ENCODE measurements around the gene CREB3L4. TPM values are rescaled to one million over a fixed set of nuclear protein-coding genes. Genes with fewer than 3 reads are reported as not detected.

CREB3L4 gene
- total and polyA plus RNA-seq, 2 of the 13 experiments (the other 11 are each of a cell fraction or from before 2014, with no cell fraction given) = 9.9 to 18.7 TPM

GRCh38 chr1:153990468-153991150 is 22.9 kb downstream of the CREB3L4 start, which contains the start of gene RPS27 (continued):
- TF ChIP-seq, protein P1, sequence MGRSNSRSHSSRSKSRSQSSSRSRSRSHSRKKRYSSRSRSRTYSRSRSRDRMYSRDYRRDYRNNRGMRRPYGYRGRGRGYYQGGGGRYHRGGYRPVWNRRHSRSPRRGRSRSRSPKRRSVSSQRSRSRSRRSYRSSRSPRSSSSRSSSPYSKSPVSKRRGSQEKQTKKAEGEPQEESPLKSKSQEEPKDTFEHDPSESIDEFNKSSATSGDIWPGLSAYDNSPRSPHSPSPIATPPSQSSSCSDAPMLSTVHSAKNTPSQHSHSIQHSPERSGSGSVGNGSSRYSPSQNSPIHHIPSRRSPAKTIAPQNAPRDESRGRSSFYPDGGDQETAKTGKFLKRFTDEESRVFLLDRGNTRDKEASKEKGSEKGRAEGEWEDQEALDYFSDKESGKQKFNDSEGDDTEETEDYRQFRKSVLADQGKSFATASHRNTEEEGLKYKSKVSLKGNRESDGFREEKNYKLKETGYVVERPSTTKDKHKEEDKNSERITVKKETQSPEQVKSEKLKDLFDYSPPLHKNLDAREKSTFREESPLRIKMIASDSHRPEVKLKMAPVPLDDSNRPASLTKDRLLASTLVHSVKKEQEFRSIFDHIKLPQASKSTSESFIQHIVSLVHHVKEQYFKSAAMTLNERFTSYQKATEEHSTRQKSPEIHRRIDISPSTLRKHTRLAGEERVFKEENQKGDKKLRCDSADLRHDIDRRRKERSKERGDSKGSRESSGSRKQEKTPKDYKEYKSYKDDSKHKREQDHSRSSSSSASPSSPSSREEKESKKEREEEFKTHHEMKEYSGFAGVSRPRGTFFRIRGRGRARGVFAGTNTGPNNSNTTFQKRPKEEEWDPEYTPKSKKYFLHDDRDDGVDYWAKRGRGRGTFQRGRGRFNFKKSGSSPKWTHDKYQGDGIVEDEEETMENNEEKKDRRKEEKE (IDR thresholded peaks at IDR 0.05) = no peak
- TF ChIP-seq WIZ (CRISPR knock-in tag; IDR thresholded peaks at IDR 0.05) (peak; percentile 68; the same call in 1 of the 2 replicates), ATF4 (CRISPR knock-in tag; IDR thresholded peaks at IDR 0.05) (peak in 1 of 2 experiments; percentile 83; a peak in 2 of 4 replicates), ZNF777 (CRISPR knock-in tag; IDR thresholded peaks at IDR 0.05) (peak; percentile 85), PBX3 (CRISPR knock-in tag; IDR thresholded peaks at IDR 0.05; ENCODE audit: borderline replicate concordance) (0 out of 2 replicates have a peak, but pooled peaks have one; percentile 34), ZNF24 (IDR thresholded peaks at IDR 0.05) (no peak; the same call in 1 of the 2 replicates), ZNF563 (CRISPR knock-in tag; IDR thresholded peaks at IDR 0.05) (peak; percentile 48; the same call in 1 of the 2 replicates), TEAD2 (CRISPR knock-in tag; IDR thresholded peaks at IDR 0.05) (no peak), REST (IDR thresholded peaks at IDR 0.05; ENCODE audit: borderline replicate concordance in 1 of 2, low read depth in 1 of 2, low read length in 2 of 2) (peak in 1 of 2 experiments; percentile 69; a peak in 2 of 4 replicates), ZNF30 (CRISPR knock-in tag; IDR thresholded peaks at IDR 0.05) (no peak), ZNF280D (CRISPR knock-in tag; IDR thresholded peaks at IDR 0.05) (peak; percentile 86), DR1 (CRISPR knock-in tag; IDR thresholded peaks at IDR 0.05) (peak; percentile 89; the same call in 1 of the 2 replicates), ZNF275 (CRISPR knock-in tag; IDR thresholded peaks at IDR 0.05; ENCODE audit: borderline replicate concordance) (no peak; the same call in 1 of the 2 replicates), MBNL3 (CRISPR knock-in tag; conservative IDR thresholded peaks at IDR 0.05) (peak; percentile 88; the same call in 1 of the 2 replicates)

All from HepG2 (cell line).